HG03460 (cell line): ENCODE results near the gene OPHN1.

Experiments
- ATAC-seq: cut with Tn5 transposase; IDR thresholded peaks from one replicate; pipeline ENCODE4 v1.9.1; 2021; ENCODE audit not compliant: unreplicated experiment

The OPHN1 gene

DNA sequence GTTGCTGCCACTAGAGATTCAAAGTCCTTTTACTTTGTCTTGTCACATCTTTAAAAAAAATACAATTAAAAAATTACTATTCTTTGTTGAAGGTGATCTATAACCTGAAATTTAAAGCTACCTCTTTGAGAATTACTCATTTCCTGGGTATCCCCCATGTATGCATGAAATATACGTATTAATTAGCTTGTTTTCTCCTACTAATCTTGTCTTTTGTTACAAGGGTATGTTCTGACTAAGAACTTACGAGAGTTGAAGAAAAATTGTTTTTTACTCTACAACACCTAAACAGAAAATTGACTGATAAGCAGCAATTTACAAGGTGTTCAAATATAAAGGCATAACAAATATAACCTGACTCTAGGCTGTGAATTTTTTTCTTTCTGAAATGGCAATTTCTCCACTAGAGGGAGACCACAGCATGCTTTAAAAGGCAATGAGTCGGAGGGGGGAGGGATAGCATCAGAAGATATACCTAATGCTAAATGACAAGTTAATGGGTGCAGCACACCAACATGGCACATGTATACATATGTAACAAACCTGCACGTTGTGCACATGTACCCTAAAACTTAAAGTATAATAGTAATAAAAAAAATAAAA lies 249.6 kb downstream of the OPHN1 start:
- no peak for ATAC-seq

DNA sequence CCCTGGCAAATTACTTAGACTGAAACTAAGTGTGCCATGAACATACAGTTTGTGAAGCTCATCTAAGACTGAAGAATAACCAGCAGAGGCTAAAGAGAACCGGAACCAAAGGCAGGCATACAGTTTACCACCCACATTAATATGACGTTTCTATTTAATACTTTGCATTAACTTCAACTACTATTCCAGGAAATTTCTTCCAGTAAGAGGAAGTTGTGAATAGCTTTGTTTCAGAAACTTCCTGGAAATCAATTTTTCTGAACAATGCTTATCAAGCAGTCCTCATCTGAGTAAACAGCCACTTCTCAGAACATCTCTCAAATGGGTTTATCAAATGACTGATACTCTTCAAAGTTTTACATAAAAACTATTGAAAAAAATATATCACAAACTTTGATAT lies 252.7 kb downstream of the OPHN1 start:
- no peak for ATAC-seq

DNA sequence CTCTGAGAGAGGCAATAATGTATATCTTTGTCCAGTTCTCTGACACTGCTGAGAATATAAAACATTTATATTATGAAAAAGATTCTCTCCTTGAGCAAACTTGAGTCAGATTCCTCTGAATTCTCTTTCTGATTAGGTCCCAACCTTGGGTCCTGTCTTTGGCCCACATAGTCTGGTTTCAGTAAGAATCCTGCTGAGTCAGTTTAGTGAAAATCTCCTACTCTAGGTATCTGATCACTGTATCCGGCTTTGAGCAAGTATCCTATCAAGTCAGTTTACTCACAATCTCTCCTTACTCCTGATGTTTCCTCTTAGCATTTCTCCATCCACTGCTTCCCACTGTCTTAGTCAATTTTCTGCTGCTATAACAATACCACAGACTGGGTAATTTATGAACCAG lies 253.9 kb downstream of the OPHN1 start:
- no peak for ATAC-seq

DNA sequence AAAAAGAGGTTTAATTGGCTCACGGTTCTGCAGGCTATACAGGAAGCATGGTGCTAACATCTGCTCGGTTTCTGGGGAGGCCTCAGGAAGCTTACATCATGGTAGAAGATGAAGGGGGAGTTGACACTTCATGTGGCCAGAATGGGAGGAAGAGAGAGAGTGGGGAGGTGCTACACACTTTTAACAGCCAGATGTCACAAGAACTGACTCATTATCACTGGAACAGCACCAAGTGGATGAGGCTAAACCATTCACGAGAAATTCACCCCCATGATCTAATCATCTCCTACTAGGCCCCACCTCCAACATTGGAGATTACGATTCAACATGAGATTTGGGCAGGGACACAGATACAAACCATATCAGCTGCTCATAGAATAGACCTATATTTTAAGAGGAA lies 255.8 kb downstream of the OPHN1 start:
- ATAC-seq, result no peak

DNA sequence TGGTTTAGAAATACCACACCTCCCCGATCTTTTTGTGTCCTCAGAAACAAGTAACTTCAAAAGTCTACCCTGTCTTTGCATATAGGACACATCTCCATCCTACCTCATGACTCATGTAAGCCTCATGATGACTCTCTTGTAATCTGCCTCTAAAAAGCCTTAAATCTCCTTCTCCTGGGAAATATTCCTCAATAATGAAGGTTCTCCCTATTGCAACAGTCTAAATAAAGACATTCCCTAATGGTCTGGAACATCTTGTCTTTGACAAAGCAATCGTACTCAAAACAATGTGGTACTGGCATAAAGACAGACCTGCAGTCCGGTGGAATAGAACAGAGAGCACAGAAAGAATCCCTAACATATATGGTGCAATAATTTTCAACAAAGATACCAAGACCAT lies 257.7 kb downstream of the OPHN1 start:
- ATAC-seq, result no peak

DNA sequence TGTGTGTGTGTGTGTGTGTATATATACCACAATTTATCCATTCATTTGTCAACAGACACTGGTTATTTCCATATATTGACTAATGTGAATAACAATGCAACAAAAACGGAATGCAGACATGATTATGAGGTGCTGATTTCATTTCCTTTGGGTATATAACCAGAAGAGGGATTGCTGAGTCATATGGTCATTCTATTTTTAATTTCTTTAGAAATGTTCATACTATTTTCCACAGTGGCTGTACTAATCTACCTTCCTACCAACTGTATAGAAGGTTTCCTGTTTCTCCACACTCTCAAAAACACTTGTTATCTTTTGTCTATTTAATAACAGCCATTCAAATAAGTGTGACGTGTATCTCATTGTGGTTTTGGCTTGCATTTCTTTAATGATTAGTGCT lies 269.9 kb downstream of the OPHN1 start:
- no peak for ATAC-seq

DNA sequence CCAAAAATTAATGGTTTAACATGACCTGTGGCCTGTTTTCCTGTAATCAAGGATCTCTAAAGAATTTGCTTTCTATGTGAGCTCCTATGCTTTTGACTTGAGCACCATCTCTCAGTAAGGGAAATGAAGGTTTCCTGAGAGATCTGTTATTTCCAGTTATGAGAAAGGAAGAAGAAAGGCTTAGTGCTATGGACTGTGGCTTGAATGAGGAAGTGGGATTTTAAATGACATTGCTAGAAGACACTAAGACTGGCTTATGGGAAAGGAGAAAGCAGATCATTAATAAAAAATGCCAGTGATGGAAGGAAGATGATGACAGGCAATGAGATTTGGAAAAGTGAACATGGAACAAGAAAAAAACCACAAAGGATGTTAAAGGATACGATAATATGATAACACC lies 285.4 kb downstream of the OPHN1 start:
- no peak for ATAC-seq

DNA sequence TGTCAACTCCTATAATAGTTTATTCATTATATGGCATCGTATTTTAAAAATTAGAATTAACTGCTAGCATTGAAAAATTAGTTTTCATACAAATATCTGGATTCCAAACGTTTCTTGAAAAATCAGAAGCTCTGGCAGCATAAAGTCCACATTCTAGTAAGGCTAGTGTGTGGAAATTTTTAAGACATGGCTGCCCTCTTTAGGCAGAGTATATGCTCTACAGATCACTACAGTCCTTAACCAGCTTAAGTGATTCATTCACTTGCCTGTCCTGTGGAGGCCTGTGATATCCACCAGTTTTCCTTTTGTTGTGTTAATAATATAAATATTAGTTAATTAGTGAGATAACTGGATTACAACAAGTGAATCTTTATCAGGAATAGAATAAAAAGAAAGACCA lies 287.2 kb downstream of the OPHN1 start:
- no peak for ATAC-seq

DNA sequence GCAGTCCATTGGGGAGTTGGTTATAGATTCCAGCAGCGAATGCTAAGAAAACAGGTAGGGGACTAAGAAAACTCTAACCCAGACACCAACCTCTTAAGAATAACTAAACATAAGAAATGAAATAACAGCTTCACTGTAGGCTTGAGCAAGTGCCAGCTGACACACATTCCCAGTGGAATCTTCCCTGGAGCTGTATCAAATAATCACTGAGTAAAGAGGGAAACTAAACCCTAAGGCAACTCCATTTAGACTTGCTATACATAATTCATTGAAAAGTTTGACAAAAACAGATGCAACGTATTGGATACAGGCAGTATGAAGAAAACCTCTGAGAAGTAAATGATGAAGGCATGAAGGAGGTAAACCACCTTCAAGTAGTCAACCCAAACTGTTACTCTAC lies 293.5 kb downstream of the OPHN1 start:
- no peak for ATAC-seq

DNA sequence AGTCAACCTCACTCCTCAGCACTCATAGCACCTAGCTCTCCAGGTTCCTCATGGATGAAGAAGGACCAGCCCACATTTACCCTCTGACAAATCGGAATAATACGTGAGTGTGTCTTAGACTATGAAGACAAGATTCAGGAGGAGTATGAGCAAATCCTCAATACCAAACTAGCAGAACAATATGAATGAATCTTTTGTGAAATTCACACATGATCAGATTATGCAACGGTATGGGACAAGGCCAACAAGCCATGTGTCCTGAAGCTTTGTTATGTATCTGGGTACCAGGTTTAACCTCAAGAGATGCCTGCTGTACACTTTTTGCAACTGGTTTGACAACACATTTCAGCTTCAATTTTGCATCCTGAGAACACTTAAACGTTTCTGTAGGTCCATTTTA lies 300.1 kb downstream of the OPHN1 start:
- no peak for ATAC-seq

DNA sequence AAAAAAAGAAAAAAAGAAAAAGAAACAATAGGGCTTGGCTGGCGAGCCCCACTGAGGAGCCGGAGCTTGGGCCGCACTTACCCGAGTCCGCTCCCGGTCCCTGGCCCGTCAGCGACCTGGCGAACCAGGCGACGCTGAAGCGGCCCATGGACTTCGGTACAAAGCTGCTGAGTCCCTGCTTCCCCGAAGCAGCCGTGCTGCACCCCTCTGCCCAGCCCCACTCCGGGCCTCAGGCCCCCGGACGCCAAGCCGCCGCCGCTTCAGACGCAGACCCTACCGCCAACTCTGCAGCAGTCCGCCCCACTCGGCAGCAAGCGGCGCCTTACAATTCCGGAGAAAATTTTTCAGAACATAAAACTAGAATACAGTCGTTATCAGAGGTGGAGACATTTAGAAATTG lies 300.5 kb downstream of the OPHN1 start:
- ATAC-seq, result no peak

DNA sequence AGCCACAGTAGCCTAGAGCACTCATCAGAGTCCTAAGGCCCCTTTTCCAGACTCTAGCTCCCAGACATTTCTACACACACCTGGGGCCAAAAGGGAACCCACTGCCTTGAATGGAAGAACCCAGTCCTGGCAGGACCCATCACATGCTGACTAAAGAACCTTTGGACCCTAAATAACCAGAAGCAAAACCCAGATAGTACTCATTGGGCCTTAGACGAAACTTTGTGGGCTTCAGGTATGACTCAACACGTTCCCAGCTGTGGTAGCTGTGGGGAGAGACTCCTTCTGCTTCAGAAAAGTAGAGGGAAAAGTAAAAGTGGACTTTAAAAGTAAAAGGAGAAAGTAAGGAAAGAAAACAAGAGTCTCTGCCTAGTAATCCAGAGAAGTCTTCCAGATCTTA lies 311.5 kb downstream of the OPHN1 start:
- no peak for ATAC-seq

DNA sequence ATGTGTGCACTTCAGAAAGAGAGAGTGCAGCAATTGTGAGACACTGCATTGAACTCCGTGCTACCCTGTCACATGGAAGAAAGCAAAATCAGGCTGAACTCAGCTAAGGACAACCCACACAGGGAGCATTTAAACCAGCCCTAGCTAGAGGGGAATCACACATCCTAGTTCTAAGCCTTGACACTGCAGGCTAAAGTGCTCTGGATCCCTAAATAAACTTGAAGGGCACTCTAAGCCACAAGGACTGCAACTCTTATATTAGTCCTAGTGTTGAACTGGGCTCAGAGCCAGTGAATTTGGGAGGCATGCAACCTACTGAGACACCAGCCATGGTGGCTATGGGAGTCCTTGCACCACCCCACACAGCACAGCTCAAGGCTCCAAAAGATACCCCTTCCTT lies 311.9 kb downstream of the OPHN1 start:
- ATAC-seq, result no peak

DNA sequence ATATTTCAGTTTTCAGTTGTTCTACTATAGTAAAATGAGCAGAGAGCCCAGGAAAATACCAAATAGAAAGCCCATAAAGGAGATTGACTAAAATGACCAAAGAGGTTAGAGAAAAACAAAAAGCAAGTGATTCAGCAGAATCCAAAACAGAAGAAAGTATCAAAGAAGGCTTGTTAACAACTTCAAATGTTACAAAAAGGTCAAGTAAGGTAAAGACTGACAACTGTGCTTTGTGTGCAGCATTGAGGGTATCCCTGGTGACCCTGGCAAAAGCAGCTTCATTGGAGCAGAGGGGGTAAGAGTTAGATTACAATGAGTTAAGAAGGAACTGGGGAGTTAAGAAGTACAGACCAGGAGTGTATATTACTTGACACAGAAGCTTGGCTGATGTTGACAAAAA lies 317.9 kb downstream of the OPHN1 start:
- no peak for ATAC-seq

DNA sequence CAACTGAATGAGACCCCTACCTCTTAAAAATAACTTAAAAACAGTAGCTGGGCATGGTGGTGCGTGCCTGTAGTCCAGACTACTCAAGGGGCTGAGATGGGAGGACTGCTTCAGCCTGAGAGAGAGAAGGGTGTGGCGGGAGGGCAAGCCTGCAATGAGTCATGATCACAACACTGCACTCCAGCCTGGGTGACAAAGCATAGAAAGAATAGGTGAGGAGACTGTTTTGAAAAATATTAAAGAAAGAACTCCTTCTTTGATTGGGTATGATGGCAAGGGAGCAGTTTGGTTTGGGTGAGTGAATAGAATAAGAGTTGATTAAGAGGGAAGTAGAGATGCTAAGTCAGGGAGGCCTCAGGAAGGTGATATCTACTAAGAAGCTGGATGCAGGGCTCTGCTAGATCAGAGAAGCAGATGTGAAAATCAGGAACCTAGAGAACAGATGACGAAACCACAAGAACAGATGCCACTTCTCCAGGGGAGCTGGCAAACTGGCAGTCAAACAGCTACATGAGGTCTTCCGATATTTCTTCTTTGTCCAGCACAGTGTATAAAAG lies 318.6 kb downstream of the OPHN1 start:
- no peak for ATAC-seq

DNA sequence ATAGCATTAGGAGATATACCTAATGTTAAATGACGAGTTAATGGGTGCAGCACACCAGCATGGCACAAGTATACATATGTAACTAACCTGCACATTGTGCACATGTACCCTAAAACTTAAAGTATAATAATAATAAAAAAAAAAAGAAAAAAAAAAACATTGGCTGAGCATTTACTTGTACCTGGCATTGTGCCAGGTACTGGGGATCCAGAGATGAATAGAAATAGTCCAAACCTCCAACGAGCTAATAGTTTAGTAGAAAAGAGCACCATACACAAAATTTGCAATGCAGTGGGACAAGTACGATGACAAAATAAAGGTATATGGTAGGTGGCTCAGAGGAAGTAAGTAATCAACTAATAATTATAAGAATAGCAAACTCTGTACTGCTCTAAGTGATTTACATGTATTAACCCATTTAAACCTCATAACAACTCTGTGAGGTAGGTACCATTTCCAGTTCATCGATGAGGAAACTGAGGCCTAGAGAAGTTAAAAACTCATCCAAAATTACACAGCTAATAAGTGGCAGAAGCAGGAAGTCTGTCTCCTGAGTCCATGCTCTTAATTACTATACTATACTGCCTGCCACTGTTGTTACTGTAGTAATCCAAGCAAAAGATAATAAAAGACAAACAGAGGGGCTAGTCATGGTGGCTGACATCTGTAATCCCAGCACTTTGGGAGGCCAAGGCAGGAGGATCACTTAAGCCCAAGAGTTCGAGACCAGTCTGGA lies 319.3 kb downstream of the OPHN1 start:
- ATAC-seq, result no peak

DNA sequence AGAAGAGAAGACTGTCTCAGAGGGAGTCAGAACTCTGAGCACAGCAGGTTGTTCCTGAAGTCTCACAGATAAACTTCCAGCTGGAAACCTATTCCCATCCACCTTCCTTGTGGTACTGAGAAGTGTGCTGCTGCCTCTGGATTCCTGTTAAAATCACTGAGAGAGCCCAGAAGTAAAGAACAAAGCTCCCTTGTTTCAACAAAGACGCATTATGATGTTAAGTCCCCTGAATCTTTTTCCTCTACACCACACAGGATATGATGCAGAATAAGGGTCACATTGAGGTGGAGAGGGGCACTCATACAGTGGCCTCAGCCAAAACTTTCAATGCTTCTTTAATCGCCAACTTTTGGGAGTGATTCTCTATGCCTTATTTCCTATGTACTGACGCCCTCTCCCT lies 321.0 kb downstream of the OPHN1 start:
- no peak for ATAC-seq

DNA sequence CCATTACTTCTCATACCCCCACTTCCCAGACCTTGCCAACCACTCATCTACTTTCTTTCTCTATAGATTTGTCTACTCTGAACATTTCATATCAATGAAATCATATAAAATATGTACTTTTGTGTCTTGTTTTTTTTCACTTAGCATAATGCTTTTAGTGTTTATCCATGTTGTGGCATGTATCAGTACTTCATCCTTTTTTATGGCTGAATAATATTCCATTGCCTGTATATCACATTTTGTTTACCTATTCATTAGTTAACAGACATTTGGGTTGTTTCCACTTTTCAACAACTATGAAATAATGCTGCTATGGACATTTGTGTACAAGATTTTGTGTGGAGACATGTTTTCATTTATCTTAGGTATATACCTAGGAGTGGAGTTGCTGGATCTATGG lies 324.1 kb downstream of the OPHN1 start:
- ATAC-seq, result no peak

DNA sequence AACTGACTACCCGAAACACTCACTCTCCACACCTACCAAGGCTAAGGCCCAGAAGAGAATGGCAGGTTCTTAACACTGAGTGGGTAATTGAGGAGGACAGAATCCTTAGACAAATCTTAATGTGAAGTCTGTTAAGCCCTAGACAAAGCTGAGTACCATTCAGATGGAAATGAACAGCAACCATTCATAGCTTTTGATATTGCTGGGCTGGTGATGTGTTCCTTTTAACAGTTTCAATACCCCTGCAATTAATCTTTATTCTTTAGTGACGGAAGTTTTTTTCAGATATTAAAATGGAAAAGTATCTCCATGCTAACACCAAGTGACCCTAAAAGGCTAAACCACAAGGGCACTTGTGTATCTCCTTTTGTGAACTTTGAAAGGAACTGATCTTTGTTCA lies 334.9 kb downstream of the OPHN1 start:
- no peak for ATAC-seq

DNA sequence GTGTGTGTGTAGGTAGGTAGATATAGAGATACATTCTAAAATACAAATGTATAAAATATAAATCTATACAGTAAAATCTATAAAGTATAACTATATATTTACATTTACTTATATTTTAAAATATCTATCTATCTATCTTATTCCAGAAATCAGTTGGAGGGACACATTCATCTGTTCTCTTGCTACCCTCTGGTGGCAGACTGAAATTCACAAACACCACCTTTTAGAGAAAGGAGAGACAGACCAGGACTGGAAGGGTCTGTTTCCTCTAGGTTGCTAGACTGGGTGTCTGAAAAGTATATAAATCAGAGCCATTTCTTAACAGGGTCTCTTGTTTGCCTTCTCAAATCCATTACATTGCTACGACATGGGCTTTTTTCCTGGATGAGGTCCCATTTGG lies 343.0 kb downstream of the OPHN1 start:
- no peak for ATAC-seq

DNA sequence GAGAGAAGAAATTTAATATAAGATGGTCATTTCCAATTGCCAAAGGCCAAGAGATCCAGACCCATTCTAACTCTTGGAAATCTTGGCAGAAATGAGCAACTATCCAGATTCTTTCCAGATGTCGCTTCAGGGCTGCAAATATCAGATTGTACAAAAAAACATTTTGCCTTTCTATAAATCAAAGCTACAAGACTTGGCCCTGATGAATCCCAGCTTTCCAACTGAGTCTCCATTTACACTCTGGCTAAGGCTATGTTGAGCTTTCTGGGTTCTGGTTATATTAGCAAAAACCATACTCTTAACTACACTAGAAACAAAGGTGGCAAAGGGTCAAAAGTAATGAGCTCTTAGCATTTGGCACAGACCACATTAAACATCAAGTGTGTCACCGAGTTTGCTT lies 345.8 kb downstream of the OPHN1 start:
- no peak for ATAC-seq

DNA sequence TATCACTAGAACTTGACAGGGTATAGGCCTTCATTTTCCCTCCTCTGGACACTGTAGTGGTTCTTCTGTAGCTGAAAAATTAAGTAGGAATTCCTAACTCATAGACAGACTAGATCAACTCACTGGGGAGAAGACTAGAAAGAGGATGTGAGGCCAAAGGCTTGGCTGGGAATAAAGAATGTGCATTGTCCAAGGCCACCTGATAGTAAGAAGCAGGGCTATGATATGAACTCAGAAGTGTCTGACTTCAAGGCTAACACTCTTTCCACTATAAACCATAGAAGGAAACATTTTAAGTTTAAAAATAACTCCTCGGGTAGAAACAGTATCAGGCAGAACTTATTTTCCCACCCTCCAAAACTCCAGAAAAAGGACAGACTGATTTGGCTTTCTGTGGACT lies 346.6 kb downstream of the OPHN1 start:
- no peak for ATAC-seq

DNA sequence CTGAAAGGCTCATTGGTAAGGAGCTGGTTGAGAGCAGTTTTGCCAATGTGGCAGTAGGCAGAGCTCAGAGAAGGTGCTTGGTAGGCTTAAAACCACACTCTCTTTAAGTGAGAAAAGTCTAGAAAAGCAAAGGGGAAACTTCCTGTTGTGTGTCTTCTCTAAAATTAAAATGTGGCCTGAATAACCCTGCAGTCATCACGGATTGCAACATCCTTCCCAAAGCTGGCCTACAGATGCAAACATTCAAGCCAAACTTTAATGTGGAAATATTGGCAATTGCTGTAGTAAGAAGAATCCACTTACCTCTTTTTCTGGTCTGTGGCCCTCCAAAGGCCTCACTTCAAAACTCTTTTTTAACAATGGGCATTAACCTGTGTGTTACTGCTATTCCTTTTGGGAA lies 348.5 kb downstream of the OPHN1 start:
- ATAC-seq, result no peak
